Fibroblast of skin of right biceps (primary cell): Measurements from ENCODE around the gene MAP2K6.

Experiments used
- DNase-seq: peaks from one replicate; pipeline ENCODE4 v3.0.0-alpha.2; 2013

The MAP2K6 gene

DNA sequence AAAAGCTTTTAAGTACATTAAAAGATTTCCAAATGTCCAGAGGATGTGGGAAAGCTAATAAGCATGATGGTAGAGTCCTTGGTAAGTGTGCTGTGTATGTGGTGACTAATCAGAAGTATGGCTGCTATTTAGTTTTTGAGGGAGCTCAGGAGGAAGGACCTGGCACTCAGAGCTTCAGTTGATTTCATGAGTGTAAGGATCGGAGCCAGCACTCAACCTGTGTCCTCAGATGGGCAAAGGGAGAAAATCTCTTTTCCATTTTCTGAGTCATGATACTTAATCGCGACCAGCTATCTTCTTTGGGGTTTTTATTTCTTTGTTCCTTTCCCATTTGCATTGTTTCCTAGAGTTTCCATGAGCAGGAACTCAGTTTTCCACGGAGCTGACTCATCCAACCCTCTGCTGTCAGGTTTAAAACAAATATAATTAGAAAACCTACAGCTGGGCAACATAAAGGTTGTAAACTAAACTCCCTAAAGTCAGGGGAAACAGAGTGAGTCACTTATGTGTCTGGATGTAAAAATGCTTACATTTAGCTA, 125.4 kb downstream of the MAP2K6 start:
- peak; percentile 70 for DNase-seq

- DNase-seq = no peak
Measured at GRCh38 chr17:69540356-69540755, 125.9 kb downstream of the MAP2K6 start.

DNA sequence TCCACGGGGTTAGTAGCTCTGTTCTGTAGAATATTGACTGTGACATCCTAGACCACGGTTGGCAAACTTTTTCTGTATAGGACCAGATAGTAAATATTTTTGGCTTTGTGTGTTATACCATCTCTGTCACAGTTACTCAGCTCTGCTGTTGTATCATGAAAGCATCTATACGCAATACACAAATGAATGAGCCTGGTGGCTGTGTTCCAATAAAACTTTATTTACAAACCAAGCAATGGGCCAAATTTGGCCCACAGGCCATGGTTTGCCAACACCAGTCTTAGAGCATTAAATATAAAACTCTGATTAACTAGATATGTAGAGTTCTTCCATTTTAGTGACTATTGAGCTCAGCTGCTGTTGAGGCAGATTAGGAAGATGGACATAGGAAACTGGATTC, 132.7 kb downstream of the MAP2K6 start:
- DNase-seq = no peak

DNA sequence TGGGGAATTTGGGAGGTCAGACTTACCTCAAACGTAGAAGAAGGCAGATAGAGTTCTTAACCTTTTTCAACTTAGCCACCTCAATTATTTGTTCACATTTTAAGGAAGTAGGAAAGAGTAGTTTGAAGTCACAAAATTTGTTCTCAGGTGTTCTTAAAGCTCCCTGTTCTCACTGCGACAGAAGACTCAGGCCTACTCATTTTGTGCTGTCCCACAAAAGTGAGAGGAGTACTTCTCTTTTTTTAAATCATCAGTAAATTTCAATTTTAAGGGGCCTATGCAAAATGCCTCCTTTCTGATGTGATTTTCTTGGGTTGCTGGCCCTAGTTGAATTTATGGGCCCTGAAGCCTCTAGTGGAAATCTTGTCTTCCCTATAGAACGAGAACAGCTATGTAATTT, 133.4 kb downstream of the MAP2K6 start:
- DNase-seq = no peak

GRCh38 chr17:69551212-69552010, 136.9 kb downstream of the MAP2K6 start:
- DNase-seq = no peak

- DNase-seq = no peak
Measured at GRCh38 chr17:69552986-69553667, 138.6 kb downstream of the MAP2K6 start.

GRCh38 chr17:69555056-69555455, 140.6 kb downstream of the MAP2K6 start:
- DNase-seq = no peak

- no peak for DNase-seq
Measured at GRCh38 chr17:69557339-69557738, 142.8 kb downstream of the MAP2K6 start.

- DNase-seq = no peak
Measured at GRCh38 chr17:69558796-69559195, 144.3 kb downstream of the MAP2K6 start.

DNA sequence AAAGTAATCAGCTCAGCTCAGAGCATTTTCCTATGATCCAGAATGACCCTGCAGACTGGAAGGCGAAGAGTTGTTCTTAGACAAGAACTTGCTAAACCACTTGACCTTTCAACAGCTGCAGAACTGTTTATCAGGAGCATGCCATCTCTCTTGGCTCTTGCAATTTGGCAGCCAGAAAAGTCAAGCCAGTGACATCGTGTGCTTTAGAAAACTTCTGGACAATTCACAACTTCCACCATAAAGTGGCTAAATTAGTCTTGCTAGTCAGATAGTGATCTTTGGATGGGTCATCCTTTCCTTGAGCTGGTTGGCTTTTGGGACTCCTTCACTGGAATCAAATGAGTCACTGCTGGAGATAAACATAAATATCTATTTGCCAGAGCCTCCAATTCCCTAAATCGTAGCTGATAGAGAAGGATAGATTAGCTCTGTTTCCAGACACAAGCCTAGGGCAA, 146.5 kb downstream of the MAP2K6 start:
- DNase-seq = no peak

- no peak for DNase-seq
Measured at GRCh38 chr17:69561462-69561861, 147.0 kb downstream of the MAP2K6 start.

GRCh38 chr17:69565447-69565846, 150.9 kb downstream of the MAP2K6 start:
- DNase-seq = no peak

DNA sequence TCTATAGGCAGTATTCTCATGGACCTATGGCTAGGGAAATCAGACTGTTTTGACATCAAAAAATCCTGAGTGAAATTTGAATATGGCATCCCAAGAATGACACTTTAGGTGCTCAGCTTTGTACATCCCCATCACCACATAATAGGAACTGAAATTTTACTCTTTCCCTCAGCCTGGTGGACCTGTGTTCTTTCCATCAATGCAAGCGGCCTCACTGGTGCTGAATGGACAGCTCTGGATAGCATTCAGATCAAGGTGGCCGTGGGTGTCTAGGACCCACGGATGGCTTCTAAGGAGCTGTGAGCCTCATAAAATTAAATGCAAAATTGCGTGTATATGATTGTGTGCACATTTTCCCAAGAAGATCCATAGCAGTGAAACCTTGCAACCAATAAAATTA, 152.6 kb downstream of the MAP2K6 start:
- DNase-seq = no peak

GRCh38 chr17:69572747-69573146, 158.2 kb downstream of the MAP2K6 start:
- DNase-seq = no peak

- no peak for DNase-seq
Measured at GRCh38 chr17:69573396-69573795, 158.9 kb downstream of the MAP2K6 start.

- peak; percentile 43 for DNase-seq
Measured at GRCh38 chr17:69574257-69575197, 160.0 kb downstream of the MAP2K6 start.

- peak; percentile 89 for DNase-seq
Measured at GRCh38 chr17:69575346-69575761, 160.9 kb downstream of the MAP2K6 start.

DNA sequence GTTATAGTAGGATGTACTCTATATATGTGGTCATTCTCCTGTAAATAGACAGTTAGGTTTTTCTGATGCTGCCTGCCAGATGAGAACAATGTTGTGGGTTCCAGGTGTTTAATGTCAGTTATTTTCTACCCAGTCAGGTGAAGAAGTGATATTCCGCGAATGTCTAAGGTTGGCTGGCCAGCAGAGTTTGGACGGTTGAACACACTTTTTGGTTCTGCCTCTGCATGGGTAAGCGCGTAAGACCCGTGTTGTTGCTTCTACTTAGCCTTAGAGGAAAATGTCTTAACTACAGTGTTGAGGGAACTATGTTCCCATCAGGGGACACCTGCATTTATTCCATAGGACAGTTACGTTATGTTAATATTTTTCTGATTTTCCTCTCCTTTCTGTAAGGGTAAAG, 162.6 kb downstream of the MAP2K6 start:
- no peak for DNase-seq

DNA sequence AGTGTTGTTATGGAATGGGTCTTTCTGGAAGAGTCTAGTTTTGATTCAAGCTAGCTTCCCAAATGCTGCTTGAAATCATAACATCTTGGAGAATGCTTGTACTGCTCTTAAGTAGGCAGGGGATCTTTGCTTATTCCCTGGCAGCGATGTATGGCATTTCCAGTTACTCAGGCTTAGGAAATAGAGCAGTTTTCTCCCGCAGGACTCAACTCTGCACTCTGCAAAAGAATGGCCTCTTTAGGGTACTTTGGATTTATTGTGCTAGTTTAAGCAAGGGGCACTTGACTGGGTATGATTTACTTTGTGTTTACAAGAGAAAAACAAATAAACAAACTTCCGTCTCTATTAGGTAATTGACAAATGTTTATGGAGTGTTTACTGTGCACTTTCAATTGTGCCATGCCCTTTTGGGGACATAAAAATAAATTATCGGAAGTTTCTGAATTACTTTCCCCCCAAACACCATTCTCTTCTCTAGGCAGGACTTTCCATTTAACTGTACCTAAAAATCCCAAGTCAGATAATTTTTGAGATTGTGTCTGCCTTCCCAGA, 164.0 kb downstream of the MAP2K6 start:
- no peak for DNase-seq

GRCh38 chr17:69579961-69580677, 165.6 kb downstream of the MAP2K6 start:
- no peak for DNase-seq

DNA sequence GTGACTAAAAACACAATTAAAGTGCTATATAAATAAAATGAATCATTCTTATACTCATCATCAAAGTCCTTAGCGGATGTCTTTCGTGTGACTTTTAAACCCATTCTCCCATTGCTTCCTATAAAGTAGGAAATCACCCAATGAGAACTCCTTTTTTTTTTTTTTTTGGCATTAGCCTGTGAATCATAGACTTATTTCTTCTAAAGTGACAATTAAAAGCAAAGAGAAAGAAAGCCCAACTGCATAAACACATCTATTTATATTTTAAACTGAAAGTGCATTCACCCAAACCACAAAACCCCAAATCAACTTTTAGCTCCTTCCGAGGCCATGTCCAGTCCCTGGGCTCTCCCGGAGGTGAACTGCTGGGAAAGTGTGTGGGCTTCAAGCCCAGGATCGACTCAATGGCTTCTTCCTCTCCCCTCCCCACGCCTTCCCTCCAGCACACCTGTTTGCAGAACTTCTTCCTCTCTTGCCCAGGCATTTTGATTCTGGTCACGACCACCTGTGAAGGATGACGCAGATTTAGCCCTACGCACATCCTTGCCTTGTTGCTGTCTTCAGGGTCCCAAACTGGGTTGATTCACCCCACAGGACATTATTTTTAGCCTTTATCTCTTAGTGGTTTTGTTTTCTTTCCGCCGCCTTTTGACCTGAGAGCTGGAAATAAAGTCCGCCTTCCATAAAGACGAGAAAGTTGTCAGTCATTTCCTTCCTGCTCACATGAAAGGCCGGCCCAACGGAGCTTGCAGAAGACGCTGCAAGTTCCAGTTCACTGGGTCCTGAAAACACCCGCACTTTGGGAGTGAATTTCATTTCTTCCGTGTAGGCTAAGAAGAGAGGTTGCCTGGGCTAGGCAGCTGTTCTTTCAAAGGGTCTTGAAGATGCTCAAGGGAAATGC, 166.8 kb downstream of the MAP2K6 start:
- DNase-seq = no peak
